Hippocampal formation (tissue), 2 donors: ENCODE data around the gene MMAB.

Source experiments
- DNase-seq, 2 donors: peaks; one replicate each; lab custom pipeline; 2025; lab: John Stamatoyannopoulos, UW

MMAB gene

DNA sequence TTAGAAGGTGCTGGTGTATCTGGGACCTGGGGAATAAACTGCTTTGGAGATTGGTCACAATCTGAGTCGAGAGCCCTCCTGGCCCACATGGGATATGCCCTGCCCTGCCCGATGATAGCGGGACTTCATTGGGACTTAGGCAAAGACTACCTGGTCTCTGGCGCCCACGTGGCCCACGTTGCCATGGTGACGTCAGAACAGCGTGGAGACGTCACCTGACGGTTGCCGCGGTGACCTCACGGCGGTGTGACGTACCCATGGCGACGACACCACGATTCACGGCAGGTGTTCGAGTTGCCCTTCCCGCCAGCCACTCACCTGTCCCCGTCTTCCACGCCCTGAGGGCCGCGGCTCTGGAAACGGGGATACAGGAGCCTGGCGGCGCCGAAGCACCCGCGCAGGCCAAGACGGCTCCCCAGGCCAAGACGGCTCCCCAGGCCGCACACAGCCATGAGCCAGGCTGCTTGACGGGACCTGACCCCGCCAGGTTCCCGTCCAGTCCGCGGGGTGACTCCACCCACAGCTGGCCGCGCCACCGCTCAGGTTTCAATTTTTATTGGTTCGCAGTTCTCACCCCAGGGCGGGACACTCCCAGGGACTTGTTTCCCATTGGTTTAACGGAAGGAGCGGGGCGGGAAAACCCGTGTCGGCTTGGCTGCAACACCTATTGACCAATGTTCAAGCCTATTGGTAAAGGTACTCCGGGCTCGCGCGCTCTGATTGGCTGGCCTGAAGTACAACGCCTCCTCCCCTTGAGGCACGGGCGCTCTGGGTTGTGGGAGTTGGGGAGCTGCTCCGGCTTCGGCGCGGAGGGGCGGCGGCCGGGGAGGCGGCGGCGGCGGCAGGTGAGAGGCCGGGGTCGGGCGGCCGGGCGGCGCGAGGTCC is at the start of gene MMAB, which contains the start of gene MVK:
Gene MMAB (minus strand): TSS at position 476 of the 885 bp plus-strand sequence. CDS start 24 bp downstream, at position 452.
Gene MVK (plus strand): TSS at position 766 of the 885 bp plus-strand sequence. CDS start 1,029 bp downstream, outside the sequence.
- peak; percentile 99 for DNase-seq

- DNase-seq: no peak
Measured at GRCh38 chr12:109621901-109622364, 48.6 kb upstream of the MMAB start.

DNA sequence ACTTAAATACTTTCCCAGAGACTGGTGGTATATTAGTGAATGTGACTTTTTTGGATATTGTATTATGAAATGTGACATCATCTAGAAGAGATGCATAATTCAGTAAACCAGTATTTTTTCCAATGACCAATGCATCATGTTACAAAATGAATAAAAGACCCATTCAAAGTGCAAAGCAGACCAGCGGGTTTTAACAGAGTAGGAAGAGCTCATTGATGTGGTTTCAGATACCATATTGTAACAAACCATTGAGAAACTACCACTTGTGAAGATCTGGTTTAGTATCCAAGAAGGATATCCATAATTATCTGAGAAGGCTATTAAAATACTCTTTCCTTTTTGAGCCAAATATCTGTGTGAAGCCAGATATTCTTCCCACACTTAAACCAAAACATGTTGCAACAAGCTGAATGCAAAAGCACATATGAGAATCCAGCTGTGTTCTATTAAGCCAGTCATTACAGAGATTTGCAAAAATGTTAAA is 47.9 kb upstream of the MMAB start:
- peak in 1 of 2 donors; percentile 23 for DNase-seq

GRCh38 chr12:109619002-109619604 is 45.8 kb upstream of the MMAB start:
- no peak for DNase-seq

- DNase-seq: no peak
Measured at GRCh38 chr12:109618082-109618481, 44.8 kb upstream of the MMAB start.

DNA sequence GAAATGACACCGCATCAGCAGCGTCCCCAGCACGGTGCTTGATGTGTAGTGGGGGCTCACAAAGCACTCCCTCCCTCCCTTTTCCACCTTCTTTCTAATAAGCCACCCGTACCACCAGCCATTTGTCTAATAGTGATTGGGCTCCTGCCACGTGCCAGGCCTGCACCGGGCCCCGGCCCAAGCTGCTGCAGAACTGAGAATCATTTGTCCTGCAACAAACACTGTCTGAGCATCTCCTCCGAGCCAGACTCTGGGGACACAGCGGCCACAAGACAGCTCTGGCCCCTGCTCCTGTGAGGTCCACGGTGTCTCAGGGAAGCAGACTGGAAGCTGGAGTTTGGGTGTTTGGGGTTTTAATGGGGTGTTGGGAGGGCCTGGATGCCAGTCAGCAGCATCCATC is 44.2 kb upstream of the MMAB start:
- DNase-seq: peak; percentile 83 to 87

DNA sequence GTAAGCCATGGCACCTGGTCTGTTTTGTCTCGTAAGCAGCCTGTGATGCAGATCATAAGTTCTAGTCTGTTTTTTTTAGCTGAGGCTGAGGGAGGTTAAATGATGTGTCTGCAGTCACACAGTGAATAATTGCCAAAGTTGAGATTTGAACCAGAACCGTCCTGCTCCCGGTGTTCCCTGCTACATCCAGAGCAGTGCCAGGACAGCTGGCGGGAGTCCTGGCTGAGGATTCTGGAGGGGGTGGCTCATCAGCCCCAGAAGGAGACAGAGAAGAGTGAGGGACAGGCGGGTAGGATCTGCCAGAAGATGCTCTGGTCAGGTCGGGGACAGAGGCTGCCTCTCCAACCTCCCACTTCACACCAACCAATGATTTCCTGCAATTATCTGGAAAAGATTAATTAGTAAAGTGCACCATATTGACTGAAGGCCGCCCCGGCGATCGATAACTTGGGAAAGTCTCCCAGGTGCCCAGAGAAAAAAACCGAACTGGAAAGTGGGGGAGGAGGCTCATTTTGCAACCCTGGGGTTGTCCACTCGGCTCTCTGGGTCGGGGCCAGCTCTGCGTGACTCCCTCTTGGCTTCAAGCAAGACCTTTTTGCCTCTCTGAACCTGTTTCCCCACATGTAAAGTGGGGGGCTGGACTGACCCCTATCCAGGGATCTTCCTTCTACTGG is 42.4 kb upstream of the MMAB start:
- DNase-seq: no peak

GRCh38 chr12:109613649-109614455 is 40.5 kb upstream of the MMAB start:
- no peak for DNase-seq

GRCh38 chr12:109612975-109613502 is 39.7 kb upstream of the MMAB start:
- no peak for DNase-seq

DNA sequence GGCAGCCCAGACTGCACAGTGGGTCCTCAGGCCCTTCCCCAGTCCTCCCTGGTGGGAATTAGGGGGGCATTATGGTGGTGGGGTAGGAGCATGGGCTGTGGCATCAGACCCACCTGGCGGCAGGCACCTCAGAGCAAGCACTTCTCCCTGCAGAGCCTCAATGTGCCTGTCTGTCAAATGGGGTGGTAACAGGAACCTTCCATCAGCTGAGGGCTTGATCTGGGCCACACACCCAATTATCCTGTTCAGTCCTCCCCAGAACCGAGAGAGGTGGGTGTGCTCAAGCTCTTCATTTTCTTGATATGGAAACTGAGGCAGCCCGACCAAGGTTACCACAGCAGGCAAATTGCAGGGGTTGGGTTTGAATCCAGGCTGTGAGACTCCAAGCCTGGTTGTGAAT is 38.7 kb upstream of the MMAB start:
- no peak for DNase-seq

- no peak for DNase-seq
Measured at GRCh38 chr12:109611223-109611622, 37.9 kb upstream of the MMAB start.

- DNase-seq: no peak
Measured at GRCh38 chr12:109610523-109610922, 37.2 kb upstream of the MMAB start.

GRCh38 chr12:109609342-109609741 is 36.0 kb upstream of the MMAB start:
- no peak for DNase-seq

DNA sequence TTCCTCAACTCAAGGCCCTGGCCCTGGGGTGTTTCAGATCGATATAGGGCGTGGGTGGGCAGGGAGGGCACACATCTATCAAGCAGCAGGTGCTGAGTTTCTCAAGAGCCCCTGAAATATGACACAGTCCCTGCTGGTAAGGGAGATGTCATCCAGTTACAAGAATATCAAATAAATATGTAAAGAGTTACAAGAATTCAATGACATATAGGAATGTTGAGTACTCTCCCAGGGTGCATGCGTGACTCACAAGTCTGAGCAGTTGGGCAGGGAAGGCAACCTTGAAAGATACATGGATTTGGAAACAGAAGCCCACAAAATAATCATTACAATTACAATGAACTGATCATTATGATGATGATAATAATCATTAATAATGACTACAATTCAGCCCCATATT is 35.5 kb upstream of the MMAB start:
- DNase-seq: no peak

- no peak for DNase-seq
Measured at GRCh38 chr12:109608270-109608669, 35.0 kb upstream of the MMAB start.

DNA sequence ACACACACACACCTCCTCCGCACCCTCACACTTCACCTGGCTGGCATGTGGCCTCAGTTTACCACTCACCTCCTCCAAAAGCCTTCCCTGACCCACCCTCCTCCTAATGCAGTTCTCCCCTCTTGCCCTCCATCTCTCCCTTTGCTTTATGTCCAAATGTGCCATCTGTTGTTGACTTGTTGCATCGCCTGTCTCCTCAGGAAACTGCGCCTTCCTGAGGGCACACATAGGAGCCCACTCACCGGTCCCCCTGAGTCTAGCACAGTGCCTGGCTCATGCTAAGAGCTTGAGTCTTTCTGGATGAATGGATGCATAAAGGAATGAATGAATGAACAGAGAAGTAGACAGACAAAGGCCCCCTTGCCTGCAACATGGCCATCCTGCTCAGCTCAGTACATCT is 34.3 kb upstream of the MMAB start:
- no peak for DNase-seq

DNA sequence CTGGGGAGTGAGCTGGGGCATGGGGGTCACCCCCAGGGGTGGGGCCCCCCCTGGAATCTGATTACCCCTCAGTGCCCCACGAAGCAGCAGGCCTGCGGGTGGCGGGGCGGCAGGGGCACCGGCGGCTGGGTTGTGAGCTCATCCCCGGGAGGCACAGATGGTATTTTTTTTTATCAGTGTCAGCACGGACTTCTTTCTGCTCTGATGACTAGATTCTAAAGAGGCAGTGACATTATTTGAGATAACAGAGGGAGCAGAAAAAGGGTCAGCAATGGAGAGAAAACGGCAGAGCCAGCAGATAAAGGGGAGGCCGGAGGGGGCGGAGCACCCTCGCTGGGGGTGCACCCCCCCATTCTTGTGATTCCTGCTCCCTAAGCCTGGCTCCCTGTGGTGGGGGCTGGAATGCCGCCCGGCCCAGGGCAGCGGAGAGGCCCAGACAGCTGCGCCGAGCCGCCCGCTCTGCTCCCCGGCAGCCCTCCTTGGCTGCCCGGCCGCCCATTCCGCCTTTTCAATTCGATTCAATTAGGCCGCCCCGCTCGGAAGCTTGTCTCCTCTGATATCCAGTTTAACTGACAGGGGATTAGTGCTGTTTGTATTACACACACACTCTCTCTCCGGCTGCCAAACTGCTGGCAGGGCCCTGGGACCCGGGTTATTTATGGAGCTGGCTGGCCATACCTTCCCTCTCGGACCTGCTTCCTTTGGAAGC is 33.2 kb upstream of the MMAB start:
- DNase-seq: peak; percentile 57 to 66

DNA sequence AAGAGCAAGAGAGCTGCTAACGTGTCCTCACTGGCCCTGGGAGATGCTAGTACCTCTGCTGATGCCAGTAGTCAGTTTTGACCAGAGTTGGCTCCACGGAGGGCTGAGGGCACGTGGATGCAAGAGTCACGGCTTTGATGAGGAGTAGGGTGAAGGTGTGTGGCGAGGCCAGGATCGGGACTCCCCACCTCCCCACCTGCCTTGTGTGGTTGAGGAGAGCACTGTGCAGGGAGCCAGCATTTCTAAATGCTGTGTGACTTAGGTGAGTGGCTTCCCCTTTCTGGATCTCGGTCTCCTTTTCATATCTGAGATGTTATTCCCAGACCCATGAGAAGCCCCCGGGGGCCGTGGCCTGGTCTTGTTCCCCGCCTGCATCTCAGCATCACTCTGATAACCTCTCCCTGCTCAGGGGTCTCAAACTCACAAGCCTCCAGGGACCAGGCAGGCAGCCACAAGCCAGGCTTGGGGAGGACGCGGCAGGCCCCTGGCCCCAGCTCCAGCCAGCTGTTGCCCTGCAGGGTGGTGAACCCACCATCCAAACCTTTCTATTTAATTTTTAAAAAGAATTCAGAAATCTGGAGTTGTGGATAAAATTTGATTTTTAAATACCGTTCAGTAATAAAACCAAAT is 32.4 kb upstream of the MMAB start:
- no peak for DNase-seq

- no peak for DNase-seq
Measured at GRCh38 chr12:109605016-109605415, 31.7 kb upstream of the MMAB start.

DNA sequence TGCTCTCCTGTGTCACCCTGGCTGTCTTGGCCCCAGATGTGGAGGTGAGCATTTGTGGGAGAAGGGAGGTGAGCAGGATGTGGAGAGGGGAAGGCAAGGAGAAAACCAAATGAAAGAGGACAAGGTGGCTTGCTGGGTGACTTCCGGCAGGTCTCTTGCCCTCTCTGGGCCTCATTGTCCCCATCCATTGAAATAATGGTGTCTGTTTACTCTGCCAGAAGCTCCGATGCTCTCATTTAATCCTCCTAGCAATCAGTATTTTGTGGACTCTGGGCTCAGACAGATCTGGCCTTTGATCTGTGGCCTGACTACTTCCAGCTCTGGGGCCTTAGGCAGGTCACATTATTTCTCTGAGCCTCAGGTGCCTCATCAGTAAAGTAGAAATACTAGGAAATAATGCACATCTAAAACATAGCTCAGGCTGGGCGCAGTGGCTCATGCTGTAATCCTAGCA is 30.9 kb upstream of the MMAB start:
- no peak for DNase-seq
